ENCODE measurements around the gene ARHGAP45. TPM values are rescaled to one million over a fixed set of nuclear protein-coding genes. Genes with fewer than 3 reads are reported as not detected.

The ARHGAP45 gene
- total and polyA plus RNA-seq, 9 of the 15 experiments (the other 6 are each of a cell fraction or from before 2014, with no cell fraction given), result 0.08 to 22.1 (median 4.2) TPM

GRCh38 chr19:1042689-1043511 is 24.1 kb upstream of the ARHGAP45 start (continued):
- TF ChIP-seq MGA (IDR thresholded peaks at IDR 0.05) (no peak), PTTG1 (tag; IDR thresholded peaks at IDR 0.05; ENCODE audit: low read depth) (no peak), JUN (IDR thresholded peaks at IDR 0.05; ENCODE audit: borderline replicate concordance, low read depth, low read length) (no peak), JUN (CRISPR knock-in tag; IDR thresholded peaks at IDR 0.05; ENCODE audit: borderline replicate concordance) (no peak), ZNF444 (CRISPR knock-in tag; IDR thresholded peaks at IDR 0.05) (no peak), HIVEP1 (CRISPR knock-in tag; IDR thresholded peaks at IDR 0.05) (no peak), CHD2 (IDR thresholded peaks at IDR 0.05; ENCODE audit: low read depth, low read length) (no peak), SOX6 (IDR thresholded peaks at IDR 0.05) (no peak), KHSRP (IDR thresholded peaks at IDR 0.05) (no peak), ZNF445 (CRISPR knock-in tag; IDR thresholded peaks at IDR 0.05; ENCODE audit: low read depth) (no peak), SMARCE1 (IDR thresholded peaks at IDR 0.05) (no peak), AFF4 (CRISPR knock-in tag; IDR thresholded peaks at IDR 0.05) (0 out of 2 replicates have a peak, but pooled peaks have one; percentile 0), RBFOX2 (IDR thresholded peaks at IDR 0.05; ENCODE audit: low read depth, low read length) (0 out of 2 replicates have a peak, but pooled peaks have one; percentile 1)
